ENCODE results near the gene AKT3. TPM values are rescaled to one million over a fixed set of nuclear protein-coding genes. Genes with fewer than 3 reads are reported as not detected.

Gene AKT3
- total RNA-seq, 1 donor from 2014 or later: 20.6 TPM

GRCh38 chr1:243493156-243494129 lies 356.6 kb downstream of the AKT3 start:
- H3K4me3 ChIP-seq: no peak overlapping the region
- H3K9me3 ChIP-seq (replicated peaks): no peaks in the 10 kb centered on the region
- H3K27me3 ChIP-seq (ENCODE audit: low read depth): no peaks in the 10 kb centered on the region
- H3K36me3 ChIP-seq: peaks cover 20% of the 10 kb centered on the region
- no peak for DNase-seq
- H3K27ac ChIP-seq (replicated peaks): peak overlapping the region; percentile 27
- intact Hi-C loops (cut with micrococcal nuclease): no loop called here
- peaks cover 23% of the 10 kb centered on the region for H3K4me1 ChIP-seq
- no peak for TF ChIP-seq CTCF (IDR thresholded peaks at IDR 0.05; ENCODE audit: borderline replicate concordance)

DNA sequence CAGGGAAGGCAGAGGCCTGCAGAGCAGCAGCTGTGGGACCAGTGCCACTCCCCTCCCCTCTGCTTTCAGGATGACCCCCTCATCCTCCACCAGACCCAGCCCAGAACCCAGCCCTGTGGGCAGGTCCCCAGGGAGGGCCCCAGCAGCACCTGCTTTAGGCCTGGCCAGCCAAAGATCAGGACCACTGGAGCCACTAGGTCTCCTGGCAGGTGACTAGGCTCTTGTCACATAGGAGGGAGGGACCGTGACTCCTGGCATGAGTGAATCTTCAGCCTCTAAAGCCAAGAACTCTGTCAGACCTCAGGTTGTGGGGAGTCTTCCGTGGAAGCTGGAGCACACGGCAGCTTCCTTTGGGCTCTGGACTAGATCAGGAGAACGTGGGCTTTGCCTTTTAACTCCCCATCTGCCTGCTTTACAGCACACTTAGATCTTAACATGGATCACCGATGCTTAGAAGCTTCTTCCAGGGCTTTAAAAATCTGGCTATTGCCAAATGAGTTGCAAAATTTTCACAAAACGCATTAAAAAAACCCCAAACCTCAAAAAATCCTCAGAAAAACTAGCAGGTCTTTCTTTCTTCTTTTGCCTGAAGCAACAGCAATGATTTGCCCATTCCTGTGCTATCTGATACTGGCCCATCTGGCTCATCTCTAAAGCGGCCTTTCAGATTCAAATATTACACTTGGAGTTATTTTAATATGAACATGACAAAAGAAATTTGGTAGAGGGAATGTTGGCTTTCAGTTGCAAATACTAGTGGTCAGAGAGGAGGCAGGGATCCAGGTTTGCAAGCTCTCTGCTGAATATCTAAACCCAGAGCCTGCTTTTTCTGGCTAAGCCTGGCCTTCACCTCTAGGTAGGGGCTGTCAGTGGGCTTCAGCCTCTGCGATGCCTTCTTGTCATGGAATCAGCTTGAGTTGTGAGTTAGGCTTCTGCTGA lies 359.0 kb downstream of the AKT3 start:
- Histone ChIP-seq H3K27ac (replicated peaks) (peak overlapping the region; percentile 9), H3K4me3 (no peak overlapping the region), H3K9me3 (replicated peaks) (no peaks in the 10 kb centered on the region), H3K4me1 (peaks cover 21% of the 10 kb centered on the region), H3K27me3 (ENCODE audit: low read depth) (no peaks in the 10 kb centered on the region), H3K36me3 (peaks cover 14% of the 10 kb centered on the region)
- intact Hi-C loops (cut with micrococcal nuclease): no loop called here
- TF ChIP-seq CTCF (IDR thresholded peaks at IDR 0.05; ENCODE audit: borderline replicate concordance): no peak
- no peak for DNase-seq

GRCh38 chr1:243489681-243490546 lies 360.1 kb downstream of the AKT3 start:
- peaks cover 10% of the 10 kb centered on the region for H3K4me1 ChIP-seq
- H3K4me3 ChIP-seq: no peak overlapping the region
- intact Hi-C loops (cut with micrococcal nuclease): no loop called here
- H3K36me3 ChIP-seq: peaks cover 14% of the 10 kb centered on the region
- TF ChIP-seq CTCF (IDR thresholded peaks at IDR 0.05; ENCODE audit: borderline replicate concordance): no peak
- no peak overlapping the region for H3K27ac ChIP-seq (replicated peaks)
- H3K9me3 ChIP-seq (replicated peaks): no peaks in the 10 kb centered on the region
- H3K27me3 ChIP-seq (ENCODE audit: low read depth): no peaks in the 10 kb centered on the region
- no peak for DNase-seq

DNA sequence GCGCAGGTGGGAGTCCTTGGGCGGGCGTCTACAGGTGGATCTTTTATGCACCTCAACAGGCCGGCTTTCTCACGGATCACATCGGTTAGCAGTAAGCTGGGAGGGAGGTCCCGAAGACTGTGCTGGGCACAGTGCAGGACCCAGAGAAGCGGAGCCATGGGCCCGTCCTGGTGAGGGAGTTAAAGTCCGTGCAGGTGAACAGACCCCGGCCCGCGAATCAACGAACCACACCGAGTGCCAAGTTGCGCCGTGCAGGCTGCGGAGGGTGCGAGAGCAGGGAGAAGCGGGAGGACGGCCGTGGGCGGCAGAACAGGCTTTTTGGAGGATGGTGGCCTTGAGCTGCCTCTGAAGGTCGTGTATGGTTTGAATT lies 360.9 kb downstream of the AKT3 start:
- H3K27ac ChIP-seq (replicated peaks): no peak overlapping the region
- H3K27me3 ChIP-seq (ENCODE audit: low read depth): no peaks in the 10 kb centered on the region
- H3K9me3 ChIP-seq (replicated peaks): no peaks in the 10 kb centered on the region
- no peak for DNase-seq
- H3K4me1 ChIP-seq: peaks cover 9% of the 10 kb centered on the region
- intact Hi-C loops (cut with micrococcal nuclease): no loop called here
- peaks cover 14% of the 10 kb centered on the region for H3K36me3 ChIP-seq
- H3K4me3 ChIP-seq: no peak overlapping the region
- no peak for TF ChIP-seq CTCF (IDR thresholded peaks at IDR 0.05; ENCODE audit: borderline replicate concordance)
